ENCODE measurements around the gene ALPK1.

- TF ChIP-seq CTCF (IDR thresholded peaks at IDR 0.05; ENCODE audit: insufficient read depth, low read depth, low read length) (no peak), EZH2 (IDR thresholded peaks at IDR 0.05; ENCODE audit: insufficient read depth, low read length) (no peak)
Measured at GRCh38 chr4:112329672-112330375, 32.7 kb downstream of the ALPK1 start.
